HG03378 (cell line): ENCODE measurements around the gene AIFM3.

Experiments used
- ATAC-seq: cut with Tn5 transposase; IDR thresholded peaks from one replicate; pipeline ENCODE4 v1.9.1; 2021; ENCODE audit warnings: mild to moderate bottlenecking, moderate library complexity; ENCODE audit not compliant: unreplicated experiment

The AIFM3 gene

GRCh38 chr22:20989323-20990138, 22.5 kb downstream of the AIFM3 start:
- no peak for ATAC-seq

DNA sequence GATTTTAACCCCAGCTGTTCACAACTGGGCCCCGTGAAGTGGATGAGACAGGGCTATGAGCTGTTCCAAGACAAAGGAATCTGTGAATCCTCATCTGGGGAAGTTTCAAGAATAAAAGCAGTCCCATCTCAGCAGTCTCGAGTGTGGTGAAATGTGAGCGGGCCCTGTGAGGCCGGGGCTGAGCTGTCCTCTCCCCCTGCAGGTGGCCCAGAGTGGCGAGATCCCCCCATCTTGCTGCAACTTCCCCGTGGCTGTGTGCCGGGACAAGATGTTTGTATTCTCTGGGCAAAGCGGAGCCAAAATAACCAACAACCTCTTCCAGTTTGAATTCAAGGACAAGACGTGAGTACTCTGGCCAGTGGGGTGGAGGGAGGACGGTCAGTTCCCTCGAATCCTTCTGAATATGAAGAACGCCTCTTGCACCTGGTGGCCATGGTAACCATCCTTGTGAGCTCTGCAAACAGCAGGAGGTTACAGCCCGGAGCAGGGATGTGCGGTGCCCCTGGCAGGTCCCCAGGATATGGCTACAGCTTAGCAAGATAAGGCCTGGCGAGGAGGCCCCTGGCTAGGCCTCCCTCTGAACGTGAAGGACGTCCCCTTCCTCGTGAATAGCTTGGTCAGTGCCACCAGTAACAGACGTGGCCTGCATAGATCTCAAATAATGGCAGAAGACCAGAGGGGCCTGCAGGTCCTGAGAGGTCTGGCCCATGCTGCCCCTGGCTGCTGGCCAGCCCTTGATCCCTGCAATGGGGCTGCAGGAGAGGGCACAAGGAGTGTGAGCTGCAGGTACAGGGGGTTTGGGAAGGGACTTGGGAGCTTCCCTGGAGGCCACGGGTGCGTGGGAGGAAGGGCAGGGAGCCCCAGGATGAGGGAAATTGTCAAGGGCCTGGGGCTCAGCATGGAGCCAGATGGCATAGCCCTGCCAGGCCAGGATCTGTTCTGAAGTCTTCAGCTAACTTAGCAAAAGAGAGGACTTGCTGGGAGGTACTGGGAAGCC, 23.4 kb downstream of the AIFM3 start:
- no peak for ATAC-seq

DNA sequence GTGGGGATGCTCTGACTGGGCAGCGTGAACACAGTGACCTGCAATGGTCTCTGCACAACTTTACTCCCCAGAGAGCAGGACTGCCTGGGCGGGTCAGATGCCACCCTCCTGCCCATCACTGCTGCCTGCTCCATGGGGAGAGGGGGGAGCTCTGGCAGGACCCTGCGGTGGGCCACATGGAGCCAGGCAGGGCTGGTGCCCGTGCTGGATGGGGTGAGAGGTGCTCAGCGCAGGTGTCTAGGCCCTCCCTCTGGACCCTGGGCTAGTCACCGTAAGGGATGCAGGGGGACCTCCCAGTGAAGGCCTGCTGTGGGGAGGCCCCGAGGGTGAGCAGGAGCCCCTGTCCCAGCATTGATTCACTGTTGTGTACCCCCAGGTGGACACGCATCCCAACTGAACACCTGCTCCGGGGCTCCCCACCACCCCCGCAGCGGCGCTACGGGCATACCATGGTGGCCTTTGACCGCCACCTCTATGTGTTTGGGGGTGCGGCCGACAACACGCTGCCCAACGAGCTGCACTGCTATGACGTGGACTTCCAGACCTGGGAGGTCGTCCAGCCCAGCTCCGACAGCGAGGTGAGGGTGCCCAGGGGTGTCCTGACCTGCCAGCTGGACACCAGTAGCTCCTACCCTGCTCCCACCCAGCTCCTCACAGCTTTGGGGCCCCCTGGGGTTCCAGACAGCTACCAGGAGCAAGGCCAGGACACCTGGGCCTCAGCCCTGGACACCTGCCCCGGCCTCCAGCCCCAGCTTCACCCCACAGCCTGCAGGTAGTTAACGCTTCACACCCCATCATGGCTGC, 24.4 kb downstream of the AIFM3 start:
- no peak for ATAC-seq

DNA sequence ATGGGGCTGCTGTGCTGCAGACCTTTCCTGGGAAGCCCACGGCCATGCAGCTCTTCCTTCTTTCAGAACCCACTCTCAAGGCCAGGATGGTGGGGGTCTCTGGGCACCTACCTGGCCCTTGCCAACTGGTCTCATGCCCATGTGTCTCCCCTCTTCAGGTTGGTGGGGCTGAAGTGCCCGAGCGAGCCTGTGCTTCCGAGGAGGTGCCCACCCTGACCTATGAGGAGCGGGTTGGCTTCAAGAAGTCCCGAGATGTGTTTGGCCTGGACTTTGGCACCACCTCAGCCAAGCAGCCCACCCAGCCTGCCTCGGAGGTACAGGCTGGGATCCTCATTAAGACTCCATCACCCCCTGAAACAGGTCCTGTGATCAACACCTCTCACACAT, 25.0 kb downstream of the AIFM3 start:
- no peak for ATAC-seq

GRCh38 chr22:20992456-20993303, 25.6 kb downstream of the AIFM3 start:
- ATAC-seq = no peak

DNA sequence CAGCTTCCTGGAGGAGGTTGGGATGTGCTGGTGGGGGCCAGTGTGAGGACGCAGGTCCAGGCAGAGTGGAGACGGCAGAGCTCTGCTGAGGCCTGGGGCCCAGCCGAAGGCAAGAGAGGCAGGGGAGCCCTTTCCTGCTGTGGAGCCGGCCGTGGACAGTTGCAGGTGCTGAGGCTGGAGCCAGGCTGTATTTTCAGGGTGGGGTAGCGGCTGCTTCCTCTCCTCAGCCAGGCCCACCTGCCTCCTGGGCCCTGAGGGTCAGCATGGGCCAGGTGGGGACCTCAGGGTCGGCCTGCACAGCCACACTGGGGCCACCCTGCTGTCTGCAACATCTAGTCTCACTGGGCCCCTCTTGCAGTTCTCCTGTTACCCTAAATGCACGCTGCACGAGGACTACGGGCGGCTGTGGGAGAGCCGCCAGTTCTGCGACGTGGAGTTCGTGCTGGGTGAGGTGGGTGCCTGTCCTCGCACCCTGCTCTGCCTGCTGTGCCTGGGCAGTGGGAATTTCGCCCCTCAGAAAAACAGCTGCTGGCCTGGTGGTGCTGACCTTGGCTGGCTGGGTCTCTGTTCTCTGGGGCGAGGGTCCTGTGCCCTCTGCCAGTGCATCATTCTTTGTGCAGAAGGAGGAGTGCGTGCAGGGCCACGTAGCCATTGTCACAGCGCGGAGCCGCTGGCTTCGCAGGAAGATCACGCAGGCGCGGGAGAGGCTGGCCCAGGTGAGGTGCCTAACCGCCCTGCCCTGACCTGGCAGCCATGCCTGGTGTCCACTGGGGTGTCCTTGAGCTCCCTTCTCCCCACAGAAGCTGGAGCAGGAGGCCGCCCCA, 26.5 kb downstream of the AIFM3 start:
- ATAC-seq = no peak

DNA sequence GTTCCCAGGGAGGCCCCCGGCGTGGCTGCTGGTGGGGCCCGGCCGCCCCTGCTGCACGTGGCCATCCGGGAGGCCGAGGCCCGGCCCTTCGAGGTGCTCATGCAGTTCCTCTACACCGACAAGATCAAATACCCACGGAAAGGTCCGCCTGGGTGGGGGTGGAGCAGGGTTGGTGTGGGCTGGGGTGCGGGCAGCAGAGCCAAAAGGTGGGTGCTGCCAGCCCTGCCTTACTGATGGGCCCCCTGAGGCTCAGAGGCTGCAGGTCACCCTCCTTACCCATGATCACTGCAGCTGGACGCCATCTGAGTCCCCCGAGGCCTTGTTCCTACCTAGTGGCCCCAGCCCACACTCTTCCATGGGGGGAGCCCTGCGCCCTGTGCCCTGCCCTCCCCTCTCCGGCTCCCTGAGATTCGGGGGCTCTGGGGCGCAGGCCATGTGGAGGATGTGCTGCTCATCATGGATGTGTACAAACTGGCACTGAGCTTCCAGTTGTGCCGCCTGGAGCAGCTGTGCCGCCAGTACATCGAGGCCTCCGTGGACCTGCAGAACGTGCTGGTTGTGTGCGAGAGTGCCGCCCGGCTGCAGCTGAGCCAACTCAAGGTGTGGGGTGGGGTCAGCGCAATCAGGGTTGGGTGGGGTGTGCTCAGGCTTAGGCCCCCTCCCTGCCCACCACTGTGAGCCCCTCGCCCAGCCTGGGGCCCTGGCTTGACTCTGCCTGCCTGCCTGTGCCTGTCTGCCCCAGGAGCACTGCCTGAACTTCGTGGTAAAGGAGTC, 27.3 kb downstream of the AIFM3 start:
- no peak for ATAC-seq

DNA sequence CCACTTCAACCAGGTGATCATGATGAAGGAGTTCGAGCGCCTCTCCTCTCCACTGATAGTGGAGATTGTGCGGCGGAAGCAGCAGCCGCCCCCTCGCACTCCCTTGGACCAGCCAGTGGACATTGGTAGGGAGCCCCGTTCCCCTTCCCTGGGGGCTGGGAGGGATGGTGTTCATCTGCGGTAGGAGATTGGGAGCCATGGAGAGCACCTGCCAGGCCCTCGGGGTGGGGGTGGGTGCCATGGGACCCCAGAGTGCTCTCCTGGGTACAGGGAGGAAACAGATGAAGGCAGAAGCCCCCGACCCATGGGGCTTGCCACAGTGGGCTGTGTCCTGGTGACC, 27.8 kb downstream of the AIFM3 start:
- ATAC-seq = no peak

DNA sequence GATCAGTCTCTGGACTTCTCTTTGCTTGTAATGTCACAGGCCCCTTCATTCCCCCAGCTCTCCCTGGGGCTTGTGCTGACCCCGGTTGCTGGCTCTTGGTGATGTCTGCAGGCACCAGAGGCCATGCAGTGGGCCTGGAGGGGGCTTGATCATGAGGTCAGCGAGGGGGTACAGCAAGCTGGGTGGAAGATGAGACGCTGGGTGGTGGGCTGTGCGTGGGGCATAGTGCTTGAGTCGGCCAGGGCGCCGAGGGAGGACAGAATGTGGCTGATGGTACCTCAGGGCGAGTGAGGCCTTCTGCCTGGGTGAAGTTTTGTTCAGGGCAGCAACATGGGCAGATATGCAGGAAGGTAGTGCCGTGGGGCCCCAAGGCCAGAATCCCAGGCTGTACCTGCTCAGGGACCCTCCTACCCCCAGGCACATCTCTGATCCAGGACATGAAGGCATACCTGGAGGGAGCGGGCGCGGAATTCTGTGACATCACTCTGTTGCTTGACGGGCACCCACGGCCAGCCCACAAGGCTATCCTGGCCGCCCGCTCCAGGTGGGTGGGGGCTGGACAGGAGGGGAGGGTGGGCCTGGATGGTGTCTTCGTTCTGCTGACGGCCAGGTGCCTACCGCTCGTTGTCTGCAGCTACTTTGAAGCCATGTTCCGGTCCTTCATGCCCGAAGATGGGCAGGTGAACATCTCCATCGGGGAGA, 28.4 kb downstream of the AIFM3 start:
- ATAC-seq = no peak

DNA sequence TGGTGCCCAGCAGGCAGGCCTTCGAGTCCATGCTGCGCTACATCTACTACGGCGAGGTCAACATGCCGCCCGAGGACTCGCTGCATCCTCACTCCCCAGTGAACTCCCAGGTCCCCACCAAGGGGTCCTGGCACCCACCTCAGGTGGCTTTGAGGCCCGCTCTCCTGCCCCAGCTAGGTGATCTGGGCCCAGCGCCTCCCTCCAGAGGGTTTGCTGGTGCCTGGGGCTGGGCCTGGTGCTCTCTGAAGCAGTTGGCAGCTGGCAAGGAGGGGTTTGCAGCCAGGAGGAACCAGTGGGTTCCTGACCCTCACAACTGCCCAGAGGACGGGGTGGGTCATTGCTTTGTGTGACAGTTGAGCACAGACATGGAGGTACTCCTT, 29.0 kb downstream of the AIFM3 start:
- no peak for ATAC-seq

- ATAC-seq = no peak
Observed at GRCh38 chr22:20996598-20997535, 29.8 kb downstream of the AIFM3 start.

DNA sequence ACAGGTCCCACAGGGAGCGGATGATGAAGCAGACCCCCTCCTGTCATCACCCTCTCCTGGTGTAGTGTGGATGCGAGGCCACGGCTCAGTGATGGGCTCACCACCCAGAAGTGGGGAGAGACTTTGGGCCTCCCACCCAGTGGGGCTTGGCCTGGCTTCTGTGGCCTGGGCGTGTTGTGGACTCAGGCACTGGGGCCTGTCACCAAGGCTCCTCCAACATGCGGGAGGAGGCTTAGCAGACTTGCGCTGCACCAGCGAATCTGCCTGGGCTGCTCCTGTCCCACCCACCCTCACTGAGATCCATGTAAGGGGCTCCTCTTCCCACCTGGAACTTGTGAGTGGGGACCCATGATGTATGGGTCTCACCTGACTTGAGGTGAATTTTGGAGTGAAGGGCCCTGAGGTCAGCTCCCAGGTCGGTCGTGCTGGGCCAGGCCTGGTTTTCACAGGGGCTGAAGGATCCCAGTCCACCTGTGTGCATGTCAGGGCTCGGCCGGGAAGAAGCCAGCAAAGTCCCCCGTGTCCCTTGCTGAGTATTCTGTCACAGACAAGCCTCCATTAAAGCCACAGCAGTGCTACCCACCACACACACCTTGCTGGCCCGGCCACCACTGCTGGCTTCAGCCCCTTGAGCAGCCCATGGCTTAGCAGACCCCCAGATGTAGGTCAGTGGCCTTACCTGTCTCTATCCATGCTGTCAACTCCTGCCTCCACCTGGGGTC, 30.6 kb downstream of the AIFM3 start:
- ATAC-seq = no peak

DNA sequence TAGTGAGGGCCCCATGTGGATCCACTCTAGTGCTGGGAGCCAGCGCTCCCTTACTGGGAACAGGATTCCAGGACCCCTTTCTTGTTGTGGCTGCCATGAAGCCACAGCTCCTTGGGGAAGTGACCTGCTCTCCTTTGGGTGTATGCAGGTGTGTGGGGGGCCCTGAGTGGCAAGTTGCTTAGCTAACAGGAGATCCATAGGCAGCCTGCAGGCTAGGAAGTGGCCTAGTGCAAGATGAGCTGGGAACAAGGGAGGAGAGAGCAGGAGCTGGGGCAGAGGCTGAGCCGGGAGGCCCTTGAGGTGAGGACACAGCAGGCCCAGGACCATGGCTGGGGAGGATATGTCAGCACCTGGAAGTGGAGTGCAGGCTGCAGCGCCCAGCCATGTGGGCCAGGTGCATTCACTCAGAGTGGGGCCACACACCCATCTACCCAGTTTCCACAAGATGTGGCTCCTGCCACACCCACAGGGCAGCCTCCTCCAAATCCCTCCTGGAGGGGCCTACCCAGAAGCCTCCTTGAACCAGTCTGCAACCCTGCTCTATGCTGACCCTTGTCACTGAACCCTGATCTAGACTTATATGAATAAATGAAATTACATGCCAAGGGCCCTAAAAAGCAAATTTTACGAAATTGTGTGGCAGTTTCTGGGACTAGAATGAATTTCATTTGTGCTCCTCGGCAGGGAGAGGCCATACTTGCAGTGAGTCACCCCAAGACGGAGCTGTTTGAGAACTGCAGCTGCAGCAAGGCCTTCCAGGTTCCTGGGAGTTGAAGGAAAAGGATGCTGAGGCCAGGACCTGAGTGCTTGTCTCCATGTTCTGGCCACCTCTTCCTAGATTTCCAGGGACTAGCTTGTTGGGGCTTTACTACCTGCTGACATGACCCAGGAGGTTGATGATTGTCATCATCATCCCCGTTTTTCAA, 31.6 kb downstream of the AIFM3 start:
- no peak for ATAC-seq

DNA sequence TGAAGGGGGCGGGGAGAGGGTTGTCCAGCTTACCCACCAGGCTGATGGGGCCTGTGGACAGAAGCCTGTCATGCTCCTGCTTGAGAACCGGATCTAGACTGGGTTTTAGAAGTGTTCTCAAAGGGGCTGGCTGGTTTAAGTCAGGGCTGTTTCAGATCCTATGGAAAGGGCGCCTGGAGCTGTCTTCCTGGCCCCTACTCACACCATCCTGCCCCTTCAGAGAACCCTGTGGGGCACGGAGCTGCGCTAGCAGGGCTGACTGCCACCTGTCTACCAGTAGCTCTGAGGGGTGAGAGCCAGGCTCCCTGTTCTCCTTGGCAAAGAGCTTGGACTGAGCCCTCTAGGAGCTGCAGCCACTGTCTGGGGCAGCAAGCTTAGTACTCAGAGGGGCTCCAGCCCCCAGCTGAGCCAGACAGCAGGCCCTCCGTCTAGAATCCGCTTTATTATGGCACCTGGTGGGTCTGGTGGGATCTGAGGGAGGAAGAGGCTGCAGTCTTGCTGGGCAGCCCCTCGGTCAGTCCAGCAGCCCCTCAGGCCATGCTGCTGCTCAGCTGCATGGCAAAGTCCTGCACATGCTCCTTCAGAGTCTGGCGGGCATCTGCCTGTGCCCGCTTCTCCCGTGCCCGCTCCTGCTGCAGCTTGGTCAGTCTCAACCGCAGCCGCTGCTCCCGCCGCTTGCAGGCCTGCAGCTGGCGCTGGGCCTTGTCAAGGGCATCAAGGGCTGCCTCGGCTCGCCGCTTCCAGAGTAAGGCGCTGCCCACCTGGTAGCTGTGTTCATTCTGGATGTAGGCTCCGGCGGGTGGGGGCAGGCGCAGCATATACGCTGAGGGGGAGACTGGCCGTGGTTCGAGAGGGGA, 32.5 kb downstream of the AIFM3 start:
- no peak for ATAC-seq
